BJ (cell line): ENCODE results near the gene ZC3H8. TPM values are rescaled to one million over a fixed set of nuclear protein-coding genes. Genes with fewer than 3 reads are reported as not detected.

ENCODE experiments used
- CTCF ChIA-PET: fragments of 350-600 bp; formaldehyde crosslinking; extraction: SDS; loops from one replicate; lab custom pipeline; 2021; ENCODE audit warnings: antibody characterized with exemption, inconsistent platforms; lab: Yijun Ruan, JAX
- POLR2A ChIA-PET: fragments of 300-600 bp; sonication (Branson Sonifier 250); formaldehyde crosslinking; extraction: SDS; loops from one replicate; lab custom pipeline; 2021; ENCODE audit warnings: antibody characterized with exemption; lab: Charles Lee
- DNase-seq: peaks from one replicate; pipeline ENCODE4 v3.0.0-alpha.2; 2011; ENCODE audit warnings: low read depth
- H3K27me3 ChIP-seq: 2 replicates; pipeline ENCODE4 v1.6.0; 2011; ENCODE audit warnings: low read length; ENCODE audit not compliant: control insufficient read depth, insufficient read depth
- H3K36me3 ChIP-seq: 2 replicates; pipeline ENCODE4 v1.5.1; 2011; ENCODE audit warnings: low read length; ENCODE audit not compliant: control insufficient read depth, insufficient read depth
- H3K4me3 ChIP-seq: 2 replicates; pipeline ENCODE4 v1.5.1; 2011; ENCODE audit warnings: low read depth, mild to moderate bottlenecking, control low read depth, low read length
- CTCF ChIP-seq: IDR thresholded peaks from 2 replicates; pipeline ENCODE4 v1.5.1; 2011; ENCODE audit warnings: low read depth, mild to moderate bottlenecking, control low read depth, inconsistent platforms, low read length, moderate library complexity; ENCODE audit not compliant: insufficient read depth
- polyA plus RNA-seq: library from polyadenylated mRNA; depleted of rRNA; stranded (reverse); fragments of >200 nt; gene quantifications from 2 replicates; pipeline ENCODE4 v1.2.3, GENCODE V29; 2011

The ZC3H8 gene
- polyA plus RNA-seq, 1 experiment, result 0.99 TPM

DNA sequence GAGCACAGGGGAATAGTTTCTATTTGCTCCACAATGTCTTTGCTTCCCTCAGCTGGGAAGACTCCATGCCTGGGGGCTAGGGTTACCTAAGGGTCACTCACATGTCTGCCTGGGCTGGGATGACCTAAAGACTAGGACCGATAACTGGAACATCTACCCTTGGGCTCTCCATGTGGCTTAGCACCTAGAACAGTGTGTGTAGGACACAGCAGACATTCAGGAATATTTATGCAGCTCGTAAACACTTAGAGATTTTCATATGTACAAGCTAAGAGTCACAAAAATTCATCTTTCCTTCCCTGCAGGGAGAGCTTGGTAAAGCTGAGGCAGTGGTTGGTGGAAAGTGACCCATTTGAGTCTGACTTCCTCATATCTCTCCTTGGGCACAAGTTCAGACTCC lies 60.8 kb downstream of the ZC3H8 start:
- ChIA-PET POLR2A (no interaction called here), CTCF (interaction anchor here (0.9 kb wide), 1 partner anchor 9 kb away, joined by 3 read pairs; no protein-coding TSS in a partner anchor)
- Histone ChIP-seq H3K4me3 (no peak overlapping the region), H3K27me3 (no peaks in the 10 kb centered on the region), H3K36me3 (no peaks in the 10 kb centered on the region)
- DNase-seq, result no peak
- no peak for TF ChIP-seq CTCF

DNA sequence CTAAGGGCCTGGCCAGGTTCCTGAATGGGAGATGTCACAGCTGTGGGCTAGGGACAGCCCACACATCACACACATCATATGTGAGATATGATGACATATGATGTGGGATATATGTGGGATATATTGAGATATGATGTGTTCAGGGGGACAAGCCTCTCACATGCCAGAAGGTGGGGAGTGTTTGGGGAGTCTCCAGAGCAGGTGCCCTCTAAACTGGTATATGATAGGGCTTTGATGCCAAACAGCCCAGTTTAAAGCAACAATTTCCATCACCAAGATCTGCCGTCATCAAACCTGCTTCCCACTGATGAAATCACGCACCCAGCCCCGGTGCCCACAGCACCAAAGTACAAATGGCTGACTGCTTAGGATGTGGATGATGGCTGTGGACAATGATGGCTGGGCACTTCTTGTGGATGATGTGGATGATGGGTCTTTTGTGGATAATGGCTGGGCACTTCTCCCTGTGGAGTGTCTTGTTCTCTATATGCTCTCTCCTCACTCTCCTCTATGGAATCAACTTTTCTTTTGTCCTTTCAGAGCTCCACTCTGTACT lies 65.8 kb downstream of the ZC3H8 start:
- Histone ChIP-seq H3K36me3 (no peaks in the 10 kb centered on the region), H3K27me3 (no peaks in the 10 kb centered on the region), H3K4me3 (no peak overlapping the region)
- no peak for TF ChIP-seq CTCF
- CTCF ChIA-PET, result no interaction called here
- no peak for DNase-seq
- POLR2A ChIA-PET, result no interaction called here

DNA sequence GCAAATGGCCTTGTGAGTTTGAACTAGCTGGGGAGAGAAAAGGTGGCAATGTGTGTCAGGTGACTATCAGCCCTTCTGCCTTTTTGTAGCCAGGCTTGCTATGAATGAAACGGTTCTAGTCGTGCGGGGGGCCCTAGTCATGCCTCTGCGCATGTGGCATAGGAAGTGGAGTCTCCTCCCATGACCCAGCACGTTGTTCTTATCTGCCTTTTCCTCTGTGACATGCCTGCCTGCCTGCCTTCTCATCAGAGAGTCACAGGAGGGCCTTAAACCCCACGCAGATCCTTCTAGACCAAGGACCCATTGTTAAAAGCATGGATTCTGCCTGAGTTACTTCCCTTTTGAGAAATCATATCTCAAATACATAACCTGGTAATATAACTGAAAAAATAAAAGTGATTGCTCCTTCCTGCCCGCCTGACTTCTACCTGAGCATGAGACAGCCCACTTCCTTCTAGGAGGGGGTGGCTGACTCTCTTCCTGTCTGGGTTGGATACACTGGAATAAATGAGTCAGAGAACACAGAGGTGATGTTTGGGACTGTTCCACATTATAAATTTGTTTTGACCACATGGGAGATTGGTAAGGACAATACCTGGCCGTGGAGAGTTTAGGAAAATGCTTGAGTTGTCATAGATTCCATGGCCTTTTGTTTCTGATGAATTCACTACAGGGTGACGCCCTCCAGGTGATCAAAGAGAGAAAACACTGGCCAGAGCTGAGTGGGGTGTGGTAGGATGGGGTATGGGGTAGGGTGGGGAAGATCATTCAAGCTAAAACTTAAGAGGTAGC lies 66.8 kb downstream of the ZC3H8 start:
- DNase-seq, result no peak
- POLR2A ChIA-PET, result no interaction called here
- no peak overlapping the region for H3K4me3 ChIP-seq
- no peak for TF ChIP-seq CTCF
- no peaks in the 10 kb centered on the region for H3K27me3 ChIP-seq
- H3K36me3 ChIP-seq, result no peaks in the 10 kb centered on the region
- CTCF ChIA-PET, result no interaction called here

DNA sequence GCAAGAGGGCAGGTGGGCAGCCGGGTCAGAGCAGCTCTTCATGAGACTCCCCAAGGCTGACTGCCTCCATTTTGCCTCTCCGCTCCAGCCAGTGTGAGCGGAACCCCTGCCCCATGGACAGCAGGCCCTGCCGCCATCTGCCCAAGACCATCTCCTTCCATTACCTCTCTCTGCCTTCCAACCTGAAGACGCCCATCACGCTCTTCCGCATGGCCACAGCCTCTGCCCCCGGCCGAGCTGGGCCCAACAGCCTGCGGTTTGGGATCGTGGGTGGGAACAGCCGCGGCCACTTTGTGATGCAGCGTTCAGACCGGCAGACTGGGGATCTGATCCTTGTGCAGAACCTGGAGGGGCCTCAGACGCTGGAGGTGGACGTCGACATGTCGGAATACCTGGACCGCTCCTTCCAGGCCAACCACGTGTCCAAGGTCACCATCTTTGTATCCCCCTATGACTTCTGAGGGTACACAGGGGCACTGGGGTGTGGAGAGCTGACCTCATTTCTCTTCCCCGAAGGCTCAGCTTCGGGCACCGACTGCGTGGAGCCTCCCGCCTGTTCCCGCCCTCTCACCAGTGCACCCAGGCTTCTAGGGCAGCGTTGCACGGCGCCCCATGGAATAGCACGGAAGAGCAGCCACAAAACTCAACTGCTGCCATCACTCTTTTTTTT lies 67.7 kb downstream of the ZC3H8 start:
- Histone ChIP-seq H3K4me3 (no peak overlapping the region), H3K27me3 (no peaks in the 10 kb centered on the region), H3K36me3 (no peaks in the 10 kb centered on the region)
- no peak for DNase-seq
- no peak for TF ChIP-seq CTCF
- CTCF ChIA-PET, result no interaction called here
- POLR2A ChIA-PET, result no interaction called here

DNA sequence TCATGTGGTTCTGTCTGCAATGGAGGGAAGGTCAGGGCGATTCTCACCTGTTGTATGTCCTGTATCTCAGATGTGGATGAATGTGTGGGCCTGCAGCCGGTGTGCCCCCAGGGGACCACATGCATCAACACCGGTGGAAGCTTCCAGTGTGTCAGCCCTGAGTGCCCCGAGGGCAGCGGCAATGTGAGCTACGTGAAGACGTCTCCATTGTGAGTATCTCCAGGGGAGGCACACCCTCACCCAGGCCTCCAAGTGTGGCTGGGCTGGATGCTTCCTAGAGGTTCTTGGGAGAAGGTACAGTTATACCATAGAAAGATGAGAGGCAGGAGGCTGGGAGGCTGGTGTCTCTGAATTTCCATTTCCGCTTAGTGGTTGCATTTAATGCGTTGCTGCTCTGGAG lies 69.7 kb downstream of the ZC3H8 start:
- Histone ChIP-seq H3K4me3 (no peak overlapping the region), H3K36me3 (no peaks in the 10 kb centered on the region), H3K27me3 (no peaks in the 10 kb centered on the region)
- POLR2A ChIA-PET, result no interaction called here
- TF ChIP-seq CTCF, result no peak
- CTCF ChIA-PET, result interaction anchor here (0.6 kb wide), 1 partner anchor 21 kb away, joined by 3 read pairs; no protein-coding TSS in a partner anchor
- DNase-seq, result no peak
